SK-N-SH (cell line): ENCODE results near the gene ARHGAP15. TPM values are rescaled to one million over a fixed set of nuclear protein-coding genes. Genes with fewer than 3 reads are reported as not detected.

ENCODE experiments used
- CTCF ChIA-PET: fragments of 300-600, 350-600 bp; formaldehyde crosslinking; extraction: SDS; loops from one replicate; lab custom pipeline; 2021; lab: Yijun Ruan, JAX
- POLR2A ChIA-PET: fragments of 350-600 bp; sonication (Branson Sonifier 250); formaldehyde crosslinking; extraction: SDS; loops from one replicate; lab custom pipeline; 2020; ENCODE audit warnings: antibody characterized with exemption, inconsistent platforms; lab: Yijun Ruan, JAX
- DNase-seq: peaks from one replicate; pipeline ENCODE4 v3.0.0; 2012
- H2AFZ ChIP-seq: fragments of 200-600 bp; sonication (generic); 2 replicates; pipeline ENCODE4 v1.8.1; 2016; ENCODE audit warnings: antibody characterized with exemption, mild to moderate bottlenecking, low read depth
- H3F3A ChIP-seq: fragments of 200-600 bp; sonication (generic); replicated peaks from 2 replicates; pipeline ENCODE3; 2016; ENCODE audit warnings: antibody characterized with exemption, mild to moderate bottlenecking; ENCODE audit not compliant: insufficient read depth
- H3K27ac ChIP-seq, 2 experiments: fragments of 200-500 bp in 1 of 2; fragments of 200-600 bp in 1 of 2; sonication (Bioruptor generic) in 1 of 2; sonication (generic), shearing (Covaris generic) in 1 of 2; 2 replicates each; pipeline versions ENCODE4 v1.5.1 to v1.6.1; 2014 to 2016; ENCODE audit warnings: low read depth in 2 of 2, inconsistent platforms in 1 of 2, low read length in 1 of 2, mild to moderate bottlenecking in 1 of 2, mixed read lengths in 1 of 2
- H3K27me3 ChIP-seq: fragments of 200-600 bp; sonication (generic), shearing (Covaris generic); 2 replicates; pipeline ENCODE4 v1.6.1; 2016; ENCODE audit warnings: mixed run types; ENCODE audit not compliant: insufficient read depth
- H3K36me3 ChIP-seq, 2 experiments: fragments of 200-500 bp in 1 of 2; fragments of 200-600 bp in 1 of 2; sonication (Bioruptor generic) in 1 of 2; sonication (generic) in 1 of 2; replicated peaks in 1 of 2; 2 replicates each; pipeline versions ENCODE3 to v1.5.1; 2014 to 2016; ENCODE audit warnings: low read length in 1 of 2, mild to moderate bottlenecking in 1 of 2; ENCODE audit not compliant: insufficient read depth in 2 of 2, control insufficient read depth in 1 of 2
- H3K4me1 ChIP-seq, 2 experiments: fragments of 200-500 bp in 1 of 2; fragments of 200-600 bp in 1 of 2; sonication (Bioruptor generic) in 1 of 2; sonication (generic), shearing (Covaris generic) in 1 of 2; 2 replicates each; pipeline versions ENCODE4 v1.5.1 to v1.6.1; 2014 to 2016; ENCODE audit warnings: low read depth in 1 of 2, low read length in 1 of 2, mixed run types in 1 of 2; ENCODE audit not compliant: insufficient read depth in 2 of 2, control insufficient read depth in 1 of 2
- H3K4me2 ChIP-seq: fragments of 200-600 bp; sonication (generic), shearing (Covaris generic); 2 replicates; pipeline ENCODE4 v1.6.1; 2017; ENCODE audit warnings: mixed run types
- H3K4me3 ChIP-seq, 2 experiments: fragments of 200-500 bp in 1 of 2; fragments of 200-600 bp in 1 of 2; sonication (Bioruptor generic) in 1 of 2; sonication (generic), shearing (Covaris generic) in 1 of 2; 2 replicates each; pipeline versions ENCODE4 v1.5.1 to v1.8.1; 2014 to 2016; ENCODE audit warnings: low read depth in 2 of 2, inconsistent platforms in 1 of 2, low read length in 1 of 2, mild to moderate bottlenecking in 1 of 2, mixed read lengths in 1 of 2, moderate library complexity in 1 of 2
- H3K79me2 ChIP-seq: fragments of 200-600 bp; sonication (generic); 2 replicates; pipeline ENCODE4 v1.8.1; 2017; ENCODE audit warnings: mild to moderate bottlenecking; ENCODE audit not compliant: insufficient read depth
- H3K9ac ChIP-seq: fragments of 200-600 bp; sonication (generic); 2 replicates; pipeline ENCODE4 v1.6.1; 2017; ENCODE audit warnings: mixed run types
- H3K9me2 ChIP-seq: fragments of 200-600 bp; sonication (generic); 2 replicates; pipeline ENCODE4 v1.6.1; 2017; ENCODE audit warnings: mixed run types
- H3K9me3 ChIP-seq: fragments of 200-600 bp; sonication (generic); 2 replicates; pipeline ENCODE4 v1.6.1; 2017; ENCODE audit warnings: mixed run types, mild to moderate bottlenecking, moderate library complexity
- H4K20me1 ChIP-seq: fragments of 200-600 bp; sonication (generic); 2 replicates; pipeline ENCODE4 v1.6.1; 2017; ENCODE audit warnings: mild to moderate bottlenecking, mixed run types; ENCODE audit not compliant: insufficient read depth
- CHD2 ChIP-seq: fragments of 150-350 bp; IDR thresholded peaks from 2 replicates; pipeline ENCODE4 v1.6.1; 2018; ENCODE audit warnings: low read length; ENCODE audit not compliant: partially characterized antibody
- FOXJ3 ChIP-seq: sonication (generic); formaldehyde crosslinking; IDR thresholded peaks from 2 replicates; pipeline ENCODE4 v1.5.1; 2020; ENCODE audit warnings: mild to moderate bottlenecking, missing genetic modification reagents
- FOXM1 ChIP-seq: IDR thresholded peaks from 2 replicates; pipeline ENCODE4 v1.4.0; 2012; ENCODE audit warnings: low read depth, mild to moderate bottlenecking
- GATA2 ChIP-seq: sonication (generic); formaldehyde crosslinking; IDR thresholded peaks from 2 replicates; pipeline ENCODE4 v1.5.0; 2020; ENCODE audit warnings: mild to moderate bottlenecking, missing genetic modification reagents
- MEF2A ChIP-seq: IDR thresholded peaks from 2 replicates; pipeline ENCODE4 v1.4.0; 2012; ENCODE audit warnings: low read depth, borderline replicate concordance
- POLR2AphosphoS5 ChIP-seq: IDR thresholded peaks from 2 replicates; pipeline ENCODE4 v1.6.1; 2012; ENCODE audit warnings: low read depth, low read length
- SIN3A ChIP-seq: IDR thresholded peaks from 2 replicates; pipeline ENCODE4 v1.6.1; 2012; ENCODE audit warnings: low read depth, mild to moderate bottlenecking, low read length, moderate library complexity, borderline replicate concordance
- YY1 ChIP-seq: IDR thresholded peaks from 2 replicates; pipeline ENCODE4 v1.4.0; 2012; ENCODE audit warnings: low read depth, mild to moderate bottlenecking
- WGBS: methylation state at CpG from one replicate; pipeline ENCODE4 v1.1.6; 2017; ENCODE audit warnings: low lambda C conversion rate; 5-methylcytosine and 5-hydroxymethylcytosine counted together
- polyA plus RNA-seq, 3 experiments: library from polyadenylated mRNA; depleted of rRNA; stranded (reverse); fragments of >200 nt; gene quantifications; 2 replicates each; pipeline ENCODE4 v1.2.3, GENCODE V29; 2012
- TF ChIP-seq, protein P1 (sequence below): IDR thresholded peaks from 2 replicates; pipeline ENCODE4 v1.4.0; 2012; ENCODE audit warnings: low read depth, borderline replicate concordance
- TF ChIP-seq, protein P2 (sequence below): fragments of 200-600 bp; sonication (generic); IDR thresholded peaks from 2 replicates; pipeline ENCODE4 v1.6.1; 2017; ENCODE audit warnings: antibody characterized with exemption, mild to moderate bottlenecking, moderate library complexity
- TF ChIP-seq, protein P3 (sequence below): IDR thresholded peaks from 2 replicates; pipeline ENCODE4 v1.6.1; 2012; ENCODE audit warnings: mild to moderate bottlenecking, low read depth, low read length, moderate library complexity
- TF ChIP-seq, protein P4 (sequence below): IDR thresholded peaks from 2 replicates; pipeline ENCODE4 v1.4.0; 2012; ENCODE audit warnings: low read depth, borderline replicate concordance

The ARHGAP15 gene
- polyA plus RNA-seq, 1 of the 3 experiments (the other 2 are of a cell fraction): not detected

DNA sequence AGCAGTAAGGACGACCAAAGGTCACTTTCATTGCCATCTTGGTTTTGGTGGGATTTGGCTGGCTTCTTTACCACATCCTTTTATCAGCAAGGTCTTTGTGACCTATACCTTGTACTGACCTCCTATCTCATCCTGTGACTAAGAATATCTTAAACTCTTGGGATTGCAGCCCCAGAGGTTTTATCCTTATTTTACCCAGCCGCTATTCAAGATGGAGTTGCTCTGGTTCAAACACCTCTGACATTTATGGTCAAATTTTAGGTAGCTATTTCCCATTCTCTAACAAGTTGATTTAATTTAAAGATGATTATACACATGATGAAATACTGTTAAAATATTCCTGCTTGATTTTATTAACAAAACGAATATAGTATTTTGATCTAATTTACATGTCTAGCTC lies 326.1 kb downstream of the ARHGAP15 start:
- no peaks in the 10 kb centered on the region for H3K79me2 ChIP-seq
- no peak overlapping the region for H3K4me3 ChIP-seq
- no peaks in the 10 kb centered on the region for H3K27me3 ChIP-seq
- no peaks in the 10 kb centered on the region for H3F3A ChIP-seq
- WGBS: 80% methylated on average over 3 of the region's 3 CpGs
- DNase-seq: no peak
- H3K9me2 ChIP-seq: no peaks in the 10 kb centered on the region
- no peak overlapping the region for H3K27ac ChIP-seq
- TF ChIP-seq FOXJ3: no peak
- TF ChIP-seq, protein P1, sequence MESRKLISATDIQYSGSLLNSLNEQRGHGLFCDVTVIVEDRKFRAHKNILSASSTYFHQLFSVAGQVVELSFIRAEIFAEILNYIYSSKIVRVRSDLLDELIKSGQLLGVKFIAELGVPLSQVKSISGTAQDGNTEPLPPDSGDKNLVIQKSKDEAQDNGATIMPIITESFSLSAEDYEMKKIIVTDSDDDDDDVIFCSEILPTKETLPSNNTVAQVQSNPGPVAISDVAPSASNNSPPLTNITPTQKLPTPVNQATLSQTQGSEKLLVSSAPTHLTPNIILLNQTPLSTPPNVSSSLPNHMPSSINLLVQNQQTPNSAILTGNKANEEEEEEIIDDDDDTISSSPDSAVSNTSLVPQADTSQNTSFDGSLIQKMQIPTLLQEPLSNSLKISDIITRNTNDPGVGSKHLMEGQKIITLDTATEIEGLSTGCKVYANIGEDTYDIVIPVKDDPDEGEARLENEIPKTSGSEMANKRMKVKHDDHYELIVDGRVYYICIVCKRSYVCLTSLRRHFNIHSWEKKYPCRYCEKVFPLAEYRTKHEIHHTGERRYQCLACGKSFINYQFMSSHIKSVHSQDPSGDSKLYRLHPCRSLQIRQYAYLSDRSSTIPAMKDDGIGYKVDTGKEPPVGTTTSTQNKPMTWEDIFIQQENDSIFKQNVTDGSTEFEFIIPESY: no peak
- TF ChIP-seq CHD2: no peak
- TF ChIP-seq POLR2AphosphoS5: no peak
- TF ChIP-seq GATA2: no peak
- no peak for TF ChIP-seq FOXM1
- no peak for TF ChIP-seq MEF2A
- no peak for TF ChIP-seq YY1
- TF ChIP-seq, protein P2, sequence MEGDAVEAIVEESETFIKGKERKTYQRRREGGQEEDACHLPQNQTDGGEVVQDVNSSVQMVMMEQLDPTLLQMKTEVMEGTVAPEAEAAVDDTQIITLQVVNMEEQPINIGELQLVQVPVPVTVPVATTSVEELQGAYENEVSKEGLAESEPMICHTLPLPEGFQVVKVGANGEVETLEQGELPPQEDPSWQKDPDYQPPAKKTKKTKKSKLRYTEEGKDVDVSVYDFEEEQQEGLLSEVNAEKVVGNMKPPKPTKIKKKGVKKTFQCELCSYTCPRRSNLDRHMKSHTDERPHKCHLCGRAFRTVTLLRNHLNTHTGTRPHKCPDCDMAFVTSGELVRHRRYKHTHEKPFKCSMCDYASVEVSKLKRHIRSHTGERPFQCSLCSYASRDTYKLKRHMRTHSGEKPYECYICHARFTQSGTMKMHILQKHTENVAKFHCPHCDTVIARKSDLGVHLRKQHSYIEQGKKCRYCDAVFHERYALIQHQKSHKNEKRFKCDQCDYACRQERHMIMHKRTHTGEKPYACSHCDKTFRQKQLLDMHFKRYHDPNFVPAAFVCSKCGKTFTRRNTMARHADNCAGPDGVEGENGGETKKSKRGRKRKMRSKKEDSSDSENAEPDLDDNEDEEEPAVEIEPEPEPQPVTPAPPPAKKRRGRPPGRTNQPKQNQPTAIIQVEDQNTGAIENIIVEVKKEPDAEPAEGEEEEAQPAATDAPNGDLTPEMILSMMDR: no peak
- no peak for TF ChIP-seq SIN3A
- TF ChIP-seq, protein P3, sequence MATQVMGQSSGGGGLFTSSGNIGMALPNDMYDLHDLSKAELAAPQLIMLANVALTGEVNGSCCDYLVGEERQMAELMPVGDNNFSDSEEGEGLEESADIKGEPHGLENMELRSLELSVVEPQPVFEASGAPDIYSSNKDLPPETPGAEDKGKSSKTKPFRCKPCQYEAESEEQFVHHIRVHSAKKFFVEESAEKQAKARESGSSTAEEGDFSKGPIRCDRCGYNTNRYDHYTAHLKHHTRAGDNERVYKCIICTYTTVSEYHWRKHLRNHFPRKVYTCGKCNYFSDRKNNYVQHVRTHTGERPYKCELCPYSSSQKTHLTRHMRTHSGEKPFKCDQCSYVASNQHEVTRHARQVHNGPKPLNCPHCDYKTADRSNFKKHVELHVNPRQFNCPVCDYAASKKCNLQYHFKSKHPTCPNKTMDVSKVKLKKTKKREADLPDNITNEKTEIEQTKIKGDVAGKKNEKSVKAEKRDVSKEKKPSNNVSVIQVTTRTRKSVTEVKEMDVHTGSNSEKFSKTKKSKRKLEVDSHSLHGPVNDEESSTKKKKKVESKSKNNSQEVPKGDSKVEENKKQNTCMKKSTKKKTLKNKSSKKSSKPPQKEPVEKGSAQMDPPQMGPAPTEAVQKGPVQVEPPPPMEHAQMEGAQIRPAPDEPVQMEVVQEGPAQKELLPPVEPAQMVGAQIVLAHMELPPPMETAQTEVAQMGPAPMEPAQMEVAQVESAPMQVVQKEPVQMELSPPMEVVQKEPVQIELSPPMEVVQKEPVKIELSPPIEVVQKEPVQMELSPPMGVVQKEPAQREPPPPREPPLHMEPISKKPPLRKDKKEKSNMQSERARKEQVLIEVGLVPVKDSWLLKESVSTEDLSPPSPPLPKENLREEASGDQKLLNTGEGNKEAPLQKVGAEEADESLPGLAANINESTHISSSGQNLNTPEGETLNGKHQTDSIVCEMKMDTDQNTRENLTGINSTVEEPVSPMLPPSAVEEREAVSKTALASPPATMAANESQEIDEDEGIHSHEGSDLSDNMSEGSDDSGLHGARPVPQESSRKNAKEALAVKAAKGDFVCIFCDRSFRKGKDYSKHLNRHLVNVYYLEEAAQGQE: no peak
- TF ChIP-seq, protein P4, sequence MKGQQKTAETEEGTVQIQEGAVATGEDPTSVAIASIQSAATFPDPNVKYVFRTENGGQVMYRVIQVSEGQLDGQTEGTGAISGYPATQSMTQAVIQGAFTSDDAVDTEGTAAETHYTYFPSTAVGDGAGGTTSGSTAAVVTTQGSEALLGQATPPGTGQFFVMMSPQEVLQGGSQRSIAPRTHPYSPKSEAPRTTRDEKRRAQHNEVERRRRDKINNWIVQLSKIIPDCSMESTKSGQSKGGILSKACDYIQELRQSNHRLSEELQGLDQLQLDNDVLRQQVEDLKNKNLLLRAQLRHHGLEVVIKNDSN: no peak
- peaks cover 0 to 11% of the 10 kb centered on the region in 2 experiments; a peak in 2 of 4 replicates for H3K4me1 ChIP-seq
- no peaks in the 10 kb centered on the region for H4K20me1 ChIP-seq
- POLR2A ChIA-PET: no interaction called here
- no peaks in the 10 kb centered on the region for H3K36me3 ChIP-seq
- H3K9me3 ChIP-seq: no peaks in the 10 kb centered on the region
- CTCF ChIA-PET: no interaction called here
- no peak overlapping the region for H3K9ac ChIP-seq
- no peak overlapping the region for H3K4me2 ChIP-seq
- H2AFZ ChIP-seq: no peak overlapping the region
